Tibial artery (tissue), 4 donors: ENCODE data around the gene MGAT5.
A peak's percentile ranks its signal among the peaks of the same experiment; 100 is the strongest.

Experiments
- DNase-seq, 2 donors: peaks; one replicate each; pipeline ENCODE4 v3.0.0-alpha.2; 2019
- H3K27ac ChIP-seq, 2 donors: fragments of 200-600 bp; sonication (generic) in 1 of 2; 1 replicate in 1 of 2; 2 replicates in 1 of 2; pipeline ENCODE4 v1.5.1; 2018 to 2019; ENCODE audit warnings: mild to moderate bottlenecking in 1 of 2
- H3K27me3 ChIP-seq, 2 donors: fragments of 200-600 bp; sonication (generic) in 1 of 2; one replicate each; pipeline versions ENCODE4 v1.5.1 to v1.6.0; 2016 to 2019
- H3K36me3 ChIP-seq, 3 donors: fragments of 200-600 bp; sonication (generic) in 2 of 3; one replicate each; pipeline ENCODE4 v1.5.1; 2016 to 2019; ENCODE audit warnings: mild to moderate bottlenecking in 2 of 3
- H3K4me1 ChIP-seq, 4 donors: fragments of 200-600 bp; sonication (generic) in 2 of 4; 1 replicate in 3 of 4; 2 replicates in 1 of 4; pipeline ENCODE4 v1.5.1; 2016 to 2019
- H3K4me3 ChIP-seq, 2 donors: fragments of 200-600 bp; sonication (generic) in 1 of 2; 1 replicate in 1 of 2; 2 replicates in 1 of 2; pipeline ENCODE4 v1.5.1; 2018 to 2019; ENCODE audit warnings: mild to moderate bottlenecking in 2 of 2
- H3K9me3 ChIP-seq, 3 donors: fragments of 200-600 bp; sonication (generic) in 1 of 3; one replicate each; pipeline ENCODE4 v1.5.1; 2016 to 2019
- CTCF ChIP-seq, 2 experiments: fragments of 200-600 bp in 1 of 2; fragments of 450-650 bp in 1 of 2; IDR thresholded peaks; one replicate each; pipeline ENCODE4 v1.5.1; 2017 to 2019; ENCODE audit warnings: antibody characterized with exemption in 2 of 2, mild to moderate bottlenecking in 1 of 2, moderate library complexity in 1 of 2
- intact Hi-C: fragments of 100-400 bp; cut with DNase I; formaldehyde crosslinking; loops from one replicate; pipeline ENCODE4 v1.15.0; 2023; ENCODE audit warnings: low total_unique reads

Gene MGAT5

GRCh38 chr2:134446383-134447017 is 192.6 kb downstream of the MGAT5 start:
- DNase-seq = no peak
- Histone ChIP-seq H3K27me3 (no peaks in the 10 kb centered on the region), H3K4me3 (no peak overlapping the region), H3K4me1 (no peaks in the 10 kb centered on the region), H3K27ac (no peak overlapping the region), H3K9me3 (no peaks in the 10 kb centered on the region), H3K36me3 (peaks cover 0 to 42% (median 9%) of the 10 kb centered on the region in 3 donors)
- TF ChIP-seq CTCF (IDR thresholded peaks at IDR 0.05) = no peak
- intact Hi-C loops = no loop called here

GRCh38 chr2:134447669-134448068 is 193.8 kb downstream of the MGAT5 start:
- Histone ChIP-seq H3K9me3 (no peaks in the 10 kb centered on the region), H3K36me3 (peaks cover 0 to 30% (median 0%) of the 10 kb centered on the region in 3 donors), H3K27ac (no peak overlapping the region), H3K4me1 (no peaks in the 10 kb centered on the region), H3K27me3 (no peaks in the 10 kb centered on the region), H3K4me3 (no peak overlapping the region)
- intact Hi-C loops = no loop called here
- no peak for DNase-seq
- TF ChIP-seq CTCF (IDR thresholded peaks at IDR 0.05) = no peak

GRCh38 chr2:134448650-134449049 is 194.8 kb downstream of the MGAT5 start:
- no peak overlapping the region for H3K27ac ChIP-seq
- H3K9me3 ChIP-seq = no peaks in the 10 kb centered on the region
- no peak for TF ChIP-seq CTCF (IDR thresholded peaks at IDR 0.05)
- H3K4me3 ChIP-seq = no peak overlapping the region
- no peaks in the 10 kb centered on the region for H3K27me3 ChIP-seq
- no peaks in the 10 kb centered on the region for H3K4me1 ChIP-seq
- no peak for DNase-seq
- H3K36me3 ChIP-seq = peaks cover 0 to 30% (median 0%) of the 10 kb centered on the region in 3 donors
- intact Hi-C loops = no loop called here

- peaks cover 0 to 30% (median 0%) of the 10 kb centered on the region in 3 donors for H3K36me3 ChIP-seq
- DNase-seq = peak in 1 of 2 donors; percentile 48
- H3K4me1 ChIP-seq = no peaks in the 10 kb centered on the region
- intact Hi-C loops = no loop called here
- no peaks in the 10 kb centered on the region for H3K9me3 ChIP-seq
- no peak overlapping the region for H3K4me3 ChIP-seq
- no peak for TF ChIP-seq CTCF (IDR thresholded peaks at IDR 0.05)
- no peaks in the 10 kb centered on the region for H3K27me3 ChIP-seq
- no peak overlapping the region for H3K27ac ChIP-seq
Measured at GRCh38 chr2:134449157-134449556, 195.3 kb downstream of the MGAT5 start.

GRCh38 chr2:134449751-134450513 is 196.1 kb downstream of the MGAT5 start:
- no peaks in the 10 kb centered on the region for H3K4me1 ChIP-seq
- H3K27me3 ChIP-seq = no peaks in the 10 kb centered on the region
- peak in 1 of 2 donors; percentile 60 for DNase-seq
- H3K27ac ChIP-seq = no peak overlapping the region
- H3K4me3 ChIP-seq = no peak overlapping the region
- H3K9me3 ChIP-seq = no peaks in the 10 kb centered on the region
- TF ChIP-seq CTCF (IDR thresholded peaks at IDR 0.05) = no peak
- H3K36me3 ChIP-seq = peaks cover 0 to 30% (median 0%) of the 10 kb centered on the region in 3 donors
- intact Hi-C loops = no loop called here
